ENCODE measurements around the gene EIF2S1.
"Not testable (repeated sequence)": the region's sequence is repeated elsewhere in the genome, so short reads cannot be mapped to it uniquely, and the experiment has no call there.

Gene EIF2S1

GRCh38 chr14:67359775-67360469 lies at the start of gene EIF2S1, which contains the start of gene ATP6V1D:
Gene EIF2S1 (plus strand): TSS chr14:67360328. CDS start chr14:67364768, 4,440 bp downstream.
Gene ATP6V1D (minus strand): TSS chr14:67359804. CDS start chr14:67359698, 106 bp downstream.
- DNase-seq (ENCODE audit: extremely low read depth, low read depth) = peak; percentile 99
- peak; percentile 96 for TF ChIP-seq CTCF (IDR thresholded peaks at IDR 0.05; ENCODE audit: low read depth, low read length, missing control alignments)
- peak within 1 kb of the TSS; percentile 97 for H3K4me3 ChIP-seq (replicated peaks; ENCODE audit: low read depth, low read length)

- no peak for TF ChIP-seq CTCF (IDR thresholded peaks at IDR 0.05; ENCODE audit: low read depth, low read length, missing control alignments)
- DNase-seq (ENCODE audit: extremely low read depth, low read depth) = no peak
- H3K4me3 ChIP-seq (replicated peaks; ENCODE audit: low read depth, low read length) = no peak overlapping the region
These were observed 48.3 kb upstream of the EIF2S1 start for GRCh38 chr14:67311868-67312267.

- DNase-seq (ENCODE audit: extremely low read depth, low read depth) = no peak
- no peak overlapping the region for H3K4me3 ChIP-seq (replicated peaks; ENCODE audit: low read depth, low read length)
- TF ChIP-seq CTCF (IDR thresholded peaks at IDR 0.05; ENCODE audit: low read depth, low read length, missing control alignments) = no peak
These were observed 47.0 kb upstream of the EIF2S1 start for GRCh38 chr14:67313153-67313552.

GRCh38 chr14:67317822-67318221 lies 42.3 kb upstream of the EIF2S1 start:
- DNase-seq (ENCODE audit: extremely low read depth, low read depth) = no peak
- H3K4me3 ChIP-seq (replicated peaks; ENCODE audit: low read depth, low read length) = no peak overlapping the region
- no peak for TF ChIP-seq CTCF (IDR thresholded peaks at IDR 0.05; ENCODE audit: low read depth, low read length, missing control alignments)

GRCh38 chr14:67319142-67319541 lies 41.0 kb upstream of the EIF2S1 start:
- H3K4me3 ChIP-seq (replicated peaks; ENCODE audit: low read depth, low read length) = no peak overlapping the region
- no peak for TF ChIP-seq CTCF (IDR thresholded peaks at IDR 0.05; ENCODE audit: low read depth, low read length, missing control alignments)
- no peak for DNase-seq (ENCODE audit: extremely low read depth, low read depth)

GRCh38 chr14:67329666-67330065 lies 30.5 kb upstream of the EIF2S1 start:
- DNase-seq (ENCODE audit: extremely low read depth, low read depth); H3K4me3 ChIP-seq (replicated peaks; ENCODE audit: low read depth, low read length): not testable (repeated sequence)

- no peak for DNase-seq (ENCODE audit: extremely low read depth, low read depth)
- no peak overlapping the region for H3K4me3 ChIP-seq (replicated peaks; ENCODE audit: low read depth, low read length)
- no peak for TF ChIP-seq CTCF (IDR thresholded peaks at IDR 0.05; ENCODE audit: low read depth, low read length, missing control alignments)
These were observed 28.6 kb upstream of the EIF2S1 start for GRCh38 chr14:67331368-67332125.

Measured in HFF-Myc (cell line).